NCI-H146 (cell line): ENCODE results near the gene SIGLEC12.
"Not testable (repeated sequence)": the region's sequence is repeated elsewhere in the genome, so short reads cannot be mapped to it uniquely, and the experiment has no call there.

Experiments used
- DNase-seq: peaks from one replicate; lab custom pipeline; 2025; lab: John Stamatoyannopoulos, UW

Gene SIGLEC12

DNA sequence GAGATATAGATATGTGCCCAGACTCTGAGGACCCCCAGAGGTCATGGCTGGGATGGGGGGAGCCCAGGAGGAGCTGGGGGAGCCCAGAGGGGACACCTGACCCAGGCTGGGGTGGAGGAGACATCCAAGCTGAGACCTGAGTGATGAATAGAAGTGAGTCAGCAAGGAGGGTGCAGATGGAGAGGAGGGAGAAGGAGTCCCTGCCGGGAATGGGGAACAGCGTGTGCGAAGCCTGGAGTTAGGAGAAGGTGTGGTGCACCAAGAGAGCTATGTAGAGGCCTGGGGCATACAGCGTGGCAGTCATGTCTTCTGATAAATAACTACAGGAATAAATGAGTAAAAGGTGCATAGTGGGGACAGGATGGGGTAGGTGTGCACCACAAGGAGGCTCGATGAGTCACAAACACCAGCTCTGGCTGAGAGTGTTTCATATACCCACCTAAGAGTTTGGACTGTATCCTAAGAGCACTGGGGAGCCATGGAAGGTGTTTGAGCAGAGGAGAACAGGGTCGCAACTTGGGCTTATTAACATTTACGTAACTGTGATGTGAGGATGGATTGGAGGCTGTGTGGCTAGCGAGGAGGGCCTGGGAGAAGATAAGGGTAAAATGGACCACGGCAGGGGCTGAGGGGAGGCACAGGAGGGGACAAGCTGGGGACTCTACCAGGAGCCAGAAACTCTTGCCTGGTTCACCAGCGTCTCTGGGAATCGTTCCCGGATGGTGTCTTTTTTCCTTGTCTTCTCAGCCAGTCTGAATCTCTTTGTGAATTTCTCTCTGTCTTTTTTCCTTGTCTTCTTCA lies 21.9 kb downstream of the SIGLEC12 start:
- DNase-seq, result no peak

DNA sequence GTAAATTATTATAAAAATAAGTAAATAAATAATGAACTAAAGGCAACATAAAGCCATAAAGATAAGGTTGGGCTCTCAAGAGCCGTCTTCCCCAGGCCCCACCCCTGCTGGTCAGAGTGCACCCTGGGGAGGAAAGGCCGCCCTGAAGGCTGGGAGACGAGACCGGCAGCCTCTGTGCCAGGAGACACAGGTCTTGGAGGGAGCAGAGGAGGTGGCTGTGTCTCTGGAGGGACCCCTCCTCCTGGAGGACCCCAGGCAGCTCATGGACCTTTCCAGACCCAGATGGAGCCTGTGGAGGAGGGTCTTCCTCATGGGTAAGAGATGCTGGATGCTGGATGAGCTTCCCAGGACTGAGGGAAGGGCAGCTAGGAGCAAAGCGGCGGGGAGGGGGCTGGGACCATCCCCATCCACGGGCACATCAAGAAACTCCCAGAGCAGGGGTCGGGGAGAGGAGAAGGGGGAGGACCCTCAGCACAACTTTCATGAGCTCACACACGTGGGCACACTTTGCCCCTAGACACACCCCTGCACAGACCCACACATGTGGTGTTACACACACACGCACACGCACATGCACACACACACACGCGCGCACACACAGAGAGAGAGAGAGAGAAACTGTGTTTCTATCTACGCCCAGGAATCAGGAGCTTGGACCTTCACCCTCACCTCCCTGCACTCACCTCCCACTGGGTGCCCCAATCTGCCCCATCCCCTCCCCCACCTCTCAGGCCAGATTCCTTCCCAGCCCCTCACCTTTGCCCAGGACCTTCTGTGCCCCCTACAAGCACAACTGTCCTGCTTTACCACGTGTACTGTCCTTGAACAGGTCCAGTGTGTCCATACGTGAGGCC lies 23.0 kb downstream of the SIGLEC12 start, which contains the start of gene CEACAM18:
TSS of gene CEACAM18 (plus strand) at position 159 of the 854 bp plus-strand sequence.
- no peak for DNase-seq

DNA sequence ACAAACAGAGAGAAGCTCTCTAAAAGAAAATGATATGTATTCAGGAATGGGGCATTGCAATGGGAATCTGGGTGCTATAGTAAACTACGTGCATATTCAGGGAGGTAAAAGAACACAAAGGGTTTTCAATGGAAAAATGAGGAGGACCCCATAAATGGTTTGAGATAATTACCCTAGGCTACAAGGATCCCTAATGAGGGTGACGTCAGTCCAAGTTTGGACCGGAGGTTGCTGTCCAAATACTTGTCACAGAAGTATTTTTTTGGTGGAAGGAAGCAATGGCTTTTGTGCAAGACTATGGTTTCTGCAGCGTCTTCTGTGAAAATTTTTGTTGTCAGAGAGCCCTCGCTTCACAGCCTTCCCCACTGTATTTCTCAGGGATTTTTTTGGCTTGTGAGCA lies 24.3 kb downstream of the SIGLEC12 start:
- no peak for DNase-seq

DNA sequence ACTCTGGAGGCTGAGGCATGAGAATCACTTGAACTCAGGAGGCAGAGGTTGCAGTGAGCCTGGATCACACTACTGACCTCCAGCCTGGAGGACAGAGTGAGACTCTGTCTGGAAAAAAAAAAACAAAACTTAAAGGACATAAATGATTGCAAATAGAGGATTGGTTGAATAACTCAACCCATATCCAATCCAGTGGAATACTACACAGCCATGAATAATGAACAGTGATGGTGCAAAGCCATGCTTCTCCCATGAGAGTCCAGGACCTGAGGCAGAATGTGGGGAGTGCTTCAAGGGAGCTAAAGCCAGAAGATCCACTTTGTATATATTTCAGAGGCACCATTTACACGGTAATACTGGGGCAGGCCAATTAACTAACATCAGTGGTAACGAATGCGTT lies 25.4 kb downstream of the SIGLEC12 start:
- no peak for DNase-seq

DNA sequence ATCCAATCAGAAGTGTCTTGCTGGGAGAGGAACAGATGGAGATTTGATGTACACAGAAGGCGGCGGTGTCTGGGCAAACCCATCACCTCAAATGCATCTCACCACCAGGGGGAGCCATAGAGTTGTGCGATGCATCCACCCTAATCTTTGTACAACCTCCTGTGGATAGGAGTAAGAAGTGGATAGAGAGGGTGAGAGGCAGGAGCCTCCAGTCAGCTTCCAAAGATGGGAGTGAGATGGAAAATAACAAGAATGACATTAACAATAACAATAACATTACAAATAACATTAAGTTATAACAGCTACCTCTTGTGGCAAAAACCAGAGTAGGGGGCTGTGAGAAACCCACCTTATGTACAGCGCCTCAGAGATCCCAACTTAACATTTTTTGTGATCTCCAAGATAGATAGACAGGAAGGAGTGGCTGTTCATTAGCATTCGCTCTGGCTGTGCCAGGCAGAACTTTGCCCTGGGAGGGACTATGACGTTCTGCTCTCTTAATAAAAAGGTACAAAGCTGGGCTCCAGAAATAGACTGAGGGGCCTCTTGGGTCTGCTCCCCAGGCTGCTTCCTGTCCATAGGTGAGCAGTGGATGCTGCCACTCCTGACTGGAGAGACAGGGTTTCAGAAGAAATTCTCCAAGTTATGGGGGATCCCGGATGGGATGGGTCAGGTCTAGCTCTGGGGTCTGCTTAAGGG lies 28.4 kb downstream of the SIGLEC12 start:
- peak; percentile 60 for DNase-seq

DNA sequence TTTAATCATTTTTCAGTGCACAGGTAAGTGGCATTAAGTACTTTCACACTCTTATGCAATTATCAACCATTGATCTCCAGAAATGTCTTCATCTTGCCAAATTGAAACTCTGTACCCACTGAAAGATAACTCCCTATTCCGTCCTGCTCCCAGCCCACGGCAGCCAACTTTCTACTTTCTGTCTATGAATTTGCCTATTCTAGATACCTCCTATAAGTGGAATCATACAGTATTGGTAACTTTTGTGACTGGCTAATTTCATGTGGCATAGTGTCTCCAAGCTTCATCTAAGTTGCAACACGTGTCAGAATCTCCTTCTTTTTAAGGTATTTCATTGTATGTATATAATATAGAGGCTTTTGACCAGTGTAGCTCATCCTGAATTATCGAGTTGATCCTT lies 29.0 kb downstream of the SIGLEC12 start:
- DNase-seq, result no peak

DNA sequence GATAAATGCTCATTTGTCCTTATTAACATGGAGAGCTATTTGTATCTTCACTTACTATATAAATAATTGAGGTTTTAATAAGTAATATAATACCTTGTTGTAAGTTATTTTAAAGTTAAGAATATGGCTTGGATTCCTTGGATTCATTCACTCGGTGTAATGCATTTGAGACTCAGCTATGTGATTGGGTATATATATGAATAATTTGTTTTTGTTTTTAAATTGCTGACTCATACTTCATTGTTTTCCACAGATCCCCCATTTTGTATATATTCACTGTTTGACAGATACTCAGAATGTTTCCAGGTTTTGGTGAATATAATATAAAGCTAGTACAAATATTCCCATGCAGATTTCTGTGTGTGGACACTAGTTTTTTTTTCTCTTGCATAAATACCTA lies 30.1 kb downstream of the SIGLEC12 start:
- no peak for DNase-seq

DNA sequence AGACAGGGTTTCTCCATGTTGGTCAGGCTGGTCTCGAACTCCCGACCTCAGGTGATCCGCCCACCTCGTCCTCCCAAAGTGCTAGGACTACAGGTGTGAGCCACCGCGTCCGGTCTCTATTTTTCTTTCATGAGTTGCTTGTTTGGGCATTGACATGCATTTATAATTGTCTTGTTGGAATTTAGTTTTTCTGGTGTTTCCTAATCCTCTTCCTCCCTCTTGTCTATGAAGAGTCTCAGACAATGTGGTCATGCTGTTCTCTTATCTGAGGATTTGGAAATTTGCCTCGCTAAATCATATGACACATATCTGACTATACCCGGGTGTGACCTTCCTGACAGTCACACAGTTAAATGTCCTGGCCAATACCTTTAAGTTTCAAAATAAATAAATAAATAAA lies 30.6 kb downstream of the SIGLEC12 start:
- DNase-seq, result no peak

DNA sequence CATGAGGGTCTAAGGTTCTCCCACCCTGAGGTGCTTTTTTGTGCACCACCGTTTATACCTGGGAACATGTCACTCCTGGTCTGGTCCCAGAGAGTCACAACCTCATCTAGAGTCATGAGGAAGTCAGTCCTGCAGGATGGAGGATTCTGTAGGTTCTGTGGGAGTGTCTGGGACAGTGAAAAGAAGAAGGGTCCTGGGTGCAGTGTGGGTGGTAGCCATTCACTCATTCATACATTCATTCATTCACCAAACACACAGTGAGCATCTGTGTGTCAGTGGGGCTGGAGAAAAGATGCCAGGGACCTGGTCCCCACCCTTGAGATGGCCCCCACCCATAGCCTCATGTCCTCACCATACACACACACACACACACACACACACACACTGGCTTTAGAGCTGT lies 32.0 kb downstream of the SIGLEC12 start:
- no peak for DNase-seq

DNA sequence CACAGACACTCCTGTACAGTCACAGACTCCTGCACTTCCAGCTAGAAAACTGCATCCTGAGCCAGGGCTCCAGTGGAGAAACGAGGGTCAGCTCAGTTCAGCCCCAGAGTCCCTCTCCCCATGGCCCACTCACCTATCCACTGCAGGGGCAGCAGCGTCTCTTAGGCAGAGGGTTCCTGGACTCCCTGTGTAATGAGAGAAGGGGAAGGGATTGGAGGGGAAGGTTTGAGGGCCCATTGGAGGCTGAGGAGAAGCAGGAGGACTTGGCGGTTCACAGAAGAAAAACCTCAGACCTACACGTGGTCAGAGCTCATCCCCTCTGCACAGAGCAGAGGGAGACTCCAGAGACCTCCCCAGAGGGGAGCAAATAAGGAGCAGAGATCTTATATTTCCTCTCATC lies 32.4 kb downstream of the SIGLEC12 start:
- no peak for DNase-seq

DNA sequence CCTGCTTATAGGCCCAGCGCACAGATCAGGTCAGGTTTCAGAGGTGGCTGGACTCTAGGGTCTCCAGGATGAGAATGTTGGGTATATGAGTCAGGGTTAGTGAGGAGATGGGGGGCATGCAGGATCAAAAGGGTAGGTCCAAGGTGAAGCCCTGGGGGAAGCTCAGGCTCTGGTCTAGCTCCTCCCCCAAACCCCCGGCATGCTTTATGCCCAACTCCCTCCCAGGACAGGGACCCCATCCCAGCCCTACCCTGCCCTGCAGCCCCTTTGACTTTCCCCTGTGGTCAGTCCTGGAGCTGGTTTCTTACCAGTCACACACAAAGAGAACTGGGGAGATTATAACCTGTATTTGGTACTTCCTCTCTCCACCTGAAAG lies 33.1 kb downstream of the SIGLEC12 start:
- no peak for DNase-seq

DNA sequence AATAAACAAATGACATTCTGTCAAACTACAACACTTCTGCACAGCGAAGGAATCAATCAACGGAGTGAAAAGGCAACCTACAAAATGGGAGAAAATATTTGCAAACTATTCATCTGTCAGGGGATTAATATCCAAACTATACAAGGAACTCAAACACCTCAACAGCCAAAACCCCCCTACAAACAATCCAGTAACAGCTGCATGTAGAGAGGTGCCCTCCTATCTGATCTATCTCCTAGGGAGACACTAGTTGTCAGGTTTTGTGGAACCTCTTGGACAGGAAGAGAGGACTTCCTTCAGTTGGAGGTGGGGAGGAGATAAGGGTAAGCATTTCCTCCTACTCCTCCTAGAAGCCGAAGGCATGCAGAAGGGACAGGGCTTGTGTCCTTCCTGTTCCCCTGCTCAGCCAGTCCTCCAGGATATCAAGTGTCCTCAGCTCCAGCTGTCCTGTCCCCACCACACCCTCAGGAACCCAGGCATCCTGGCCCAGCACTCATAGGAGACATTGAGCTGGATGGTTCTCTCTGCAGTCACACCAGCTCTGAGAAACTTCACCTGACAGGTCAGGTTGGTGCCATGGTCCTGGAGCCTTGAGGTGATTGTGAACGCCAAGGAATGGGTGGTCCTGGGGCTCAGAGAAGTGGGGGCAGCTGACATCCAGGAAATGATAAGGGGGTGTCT lies 33.6 kb downstream of the SIGLEC12 start:
- no peak for DNase-seq

DNA sequence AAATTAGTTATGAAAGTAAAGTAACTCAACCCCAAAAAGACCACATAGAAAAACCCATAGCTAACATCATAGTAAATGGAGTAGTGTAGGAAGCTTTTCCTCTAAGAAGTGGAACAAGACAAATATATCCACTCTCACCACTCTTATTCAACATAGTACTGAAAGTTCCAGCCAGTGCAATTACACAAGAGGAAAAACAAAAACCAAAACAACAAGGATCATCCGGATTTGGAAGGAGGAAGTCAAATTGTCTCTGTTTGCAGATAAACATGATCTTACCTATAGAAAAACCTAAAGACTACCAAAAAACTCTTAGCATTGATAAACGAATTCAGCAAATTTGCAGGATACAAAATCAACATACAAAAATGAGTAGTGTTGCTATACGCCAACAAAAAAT lies 34.9 kb downstream of the SIGLEC12 start:
- no peak for DNase-seq

DNA sequence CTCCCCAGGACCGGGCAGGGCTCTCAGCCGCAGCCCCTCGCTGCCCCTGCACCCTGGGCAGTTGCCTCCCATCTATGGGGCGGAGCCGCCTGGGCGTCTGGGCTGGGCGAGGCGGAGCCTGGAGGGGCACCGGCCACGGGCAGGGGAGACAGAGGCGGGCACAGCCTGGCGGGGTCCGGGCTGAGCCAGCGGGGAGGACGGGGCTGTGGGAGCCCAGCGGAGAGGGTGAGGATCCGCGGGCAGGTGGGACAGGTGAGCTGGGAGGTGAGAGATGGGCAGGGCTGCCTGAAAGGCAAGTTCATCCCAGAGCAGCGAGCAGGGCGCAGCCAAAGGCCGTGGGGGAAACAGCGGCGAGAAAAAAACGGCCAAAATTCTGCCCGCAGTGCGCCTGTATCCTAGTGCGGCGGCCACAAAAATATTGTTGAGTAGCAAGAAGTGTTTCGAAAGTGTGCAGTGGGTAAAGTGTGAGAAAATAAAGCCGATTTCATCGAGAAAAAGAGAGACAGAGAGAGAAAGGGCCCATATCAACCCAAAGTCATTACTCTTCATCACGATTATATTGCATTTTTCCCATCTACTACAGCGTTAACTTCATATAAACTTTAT lies 37.5 kb downstream of the SIGLEC12 start:
- not testable (repeated sequence) for DNase-seq

DNA sequence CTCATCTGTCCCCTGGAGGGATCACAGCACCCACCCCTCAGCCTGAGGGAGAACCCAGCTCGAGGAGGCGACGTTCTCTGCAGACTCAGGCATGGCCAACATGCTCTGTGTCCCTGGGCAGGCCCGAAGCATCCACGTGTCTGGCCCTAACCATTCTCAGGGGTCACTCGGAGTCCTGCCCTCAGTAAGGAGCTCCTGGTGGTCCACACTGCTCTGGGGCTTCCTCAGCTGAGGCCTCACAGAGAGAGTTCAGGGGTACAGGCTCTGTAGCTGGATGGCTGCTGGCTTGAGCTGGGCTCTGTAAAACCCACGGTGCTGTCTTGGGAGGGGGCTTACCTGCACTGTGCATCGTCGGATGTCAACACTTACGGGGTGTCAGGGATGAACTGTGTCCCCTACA lies 38.9 kb downstream of the SIGLEC12 start:
- DNase-seq, result no peak

DNA sequence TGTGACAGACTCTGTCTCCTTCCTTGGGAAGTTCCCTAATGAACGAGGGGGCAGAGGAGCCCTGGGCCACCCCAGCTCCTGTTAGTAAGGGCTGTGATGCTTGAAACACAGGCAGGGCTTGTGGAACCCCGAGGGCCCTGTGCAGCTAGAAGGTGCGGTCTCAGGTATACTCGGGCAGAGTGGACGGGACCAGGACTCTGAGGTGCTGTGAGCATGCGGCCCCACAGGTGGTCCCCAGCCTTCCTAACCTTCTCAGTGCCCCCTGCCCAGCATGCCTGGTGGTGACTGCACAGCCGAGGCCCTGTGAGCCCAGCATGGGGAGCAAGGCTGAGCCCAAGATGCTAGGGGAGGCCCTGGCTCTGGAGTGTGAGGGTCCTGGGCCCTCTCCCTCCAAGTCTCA lies 39.3 kb downstream of the SIGLEC12 start:
- DNase-seq, result no peak

DNA sequence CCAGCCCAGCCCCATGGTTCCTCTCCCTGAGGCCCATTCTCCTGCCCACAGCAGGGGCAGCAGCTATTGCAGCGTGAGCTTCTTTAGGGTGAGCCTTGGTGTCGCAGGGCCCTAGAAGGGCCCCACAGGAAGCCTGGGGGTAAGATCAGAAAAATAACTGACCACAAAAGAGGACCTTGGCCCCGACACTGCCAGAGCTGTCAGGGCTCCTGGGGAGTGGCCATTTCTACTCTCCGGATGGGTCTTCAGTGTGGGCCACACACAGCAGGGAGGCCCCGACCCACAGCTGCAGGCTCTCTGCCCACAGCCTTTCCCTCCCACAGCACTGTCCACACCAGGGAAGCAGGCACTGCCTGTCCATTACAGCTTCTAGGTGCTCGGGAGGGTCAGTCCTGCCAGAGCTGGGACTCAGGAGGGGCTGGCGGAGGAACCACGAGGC lies 39.9 kb downstream of the SIGLEC12 start:
- no peak for DNase-seq

DNA sequence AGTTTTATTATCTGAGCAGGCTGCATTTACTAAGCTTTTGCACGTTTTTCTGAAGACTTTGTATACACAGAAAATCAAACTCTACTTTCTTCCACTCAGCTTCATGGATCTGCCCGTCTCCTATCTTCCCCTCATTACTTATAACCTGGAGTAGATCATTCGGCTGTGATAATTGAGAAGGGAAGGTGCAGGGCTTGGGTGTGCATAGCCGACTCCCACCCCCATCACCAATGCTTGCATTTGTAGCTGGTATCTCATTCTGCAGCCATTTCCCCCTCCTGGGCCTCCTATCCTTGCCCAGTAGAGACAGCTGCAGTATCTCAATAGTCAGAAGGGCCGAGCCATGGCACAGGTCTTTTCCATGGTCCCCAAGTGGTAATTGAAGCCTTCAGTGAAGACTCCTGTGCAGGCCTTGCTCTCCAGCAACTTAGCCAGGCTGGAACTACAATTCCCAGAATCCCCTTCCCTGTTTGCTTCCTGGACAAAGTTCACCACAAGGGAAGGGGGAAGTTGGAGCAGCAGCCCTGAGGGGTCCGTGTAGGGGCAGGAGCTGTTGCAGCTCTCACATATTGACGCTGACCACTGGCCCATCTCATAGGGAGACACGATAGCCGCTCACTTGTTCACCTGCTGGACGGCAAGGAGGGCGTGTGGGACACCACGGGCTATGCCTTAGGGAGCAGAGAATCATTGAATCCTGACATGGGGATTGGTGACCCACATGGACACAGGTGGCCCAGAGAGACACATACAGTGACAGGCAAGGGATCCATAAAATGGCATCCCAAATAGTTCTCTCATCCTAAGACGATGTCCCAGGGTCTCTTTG lies 41.2 kb downstream of the SIGLEC12 start:
- no peak for DNase-seq

DNA sequence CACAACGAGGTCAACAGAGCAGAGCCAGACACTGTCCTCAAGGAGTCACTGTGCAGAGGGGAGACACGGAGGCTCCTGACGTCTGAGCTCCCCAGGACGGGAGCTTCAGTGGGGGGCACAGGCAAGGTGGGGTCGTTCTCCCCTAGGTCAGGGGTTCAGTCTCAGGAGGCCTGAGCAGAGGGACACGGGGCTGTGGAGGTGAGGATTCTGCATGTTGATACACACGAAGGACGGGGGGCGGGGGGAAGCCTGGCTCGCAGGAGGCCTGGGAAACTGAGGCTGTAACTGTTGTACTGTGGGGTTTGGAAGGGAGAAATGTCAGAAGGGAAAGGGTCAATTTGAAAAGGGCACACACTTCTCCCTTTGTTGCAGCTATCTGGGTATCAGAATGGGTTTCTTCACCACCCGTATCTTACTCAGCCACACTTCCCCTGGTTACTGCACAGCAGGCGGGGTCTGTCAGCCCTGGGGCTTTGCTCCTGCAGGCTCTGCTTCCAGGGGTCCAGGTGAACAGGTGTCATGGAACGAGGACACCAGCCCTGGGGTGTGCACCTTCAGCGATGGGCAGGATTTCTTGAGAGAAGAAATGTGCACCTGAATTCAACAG lies 42.6 kb downstream of the SIGLEC12 start:
- no peak for DNase-seq

DNA sequence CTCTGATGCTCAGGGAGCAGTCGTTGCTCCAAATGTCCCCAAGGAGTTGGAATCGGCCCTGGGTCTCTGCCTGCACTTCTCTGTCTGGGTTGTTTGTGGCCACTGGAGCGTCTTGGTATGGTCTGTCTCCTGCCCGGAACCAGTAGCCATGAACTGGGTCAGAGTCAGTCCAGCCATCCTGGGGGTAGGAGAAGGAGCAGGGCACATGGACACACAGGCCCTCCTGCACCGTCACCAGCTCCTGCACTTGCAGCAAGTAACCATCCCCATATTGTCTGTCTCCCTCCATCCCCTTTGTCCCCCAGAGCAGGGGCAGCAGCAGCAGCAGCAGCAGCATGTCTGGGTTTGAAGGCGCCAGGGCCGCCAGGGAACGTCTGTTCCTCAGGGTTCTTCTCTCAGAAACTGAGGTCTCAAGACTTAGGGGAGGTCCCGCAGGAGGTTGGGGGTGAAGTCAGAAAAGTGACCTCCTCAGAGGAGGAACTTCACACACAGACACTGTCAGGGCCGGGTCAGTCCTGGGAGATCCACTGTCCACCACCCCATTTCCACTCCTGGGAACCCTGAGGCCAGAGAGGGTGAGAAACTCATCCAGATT lies 43.5 kb downstream of the SIGLEC12 start, which contains the start of gene SIGLEC8:
TSS of gene SIGLEC8 (minus strand) at position 404 of the 595 bp plus-strand sequence. CDS start at position 337, 67 bp downstream.
- DNase-seq, result no peak
